Colonic mucosa (tissue), 4 donors: ENCODE results near the gene KCNJ3. TPM values are rescaled to one million over a fixed set of nuclear protein-coding genes. Genes with fewer than 3 reads are reported as not detected.

Experiments used
- DNase-seq: peaks from one replicate; pipeline ENCODE4 v3.0.0-alpha.2; 2020
- H3K27ac ChIP-seq: fragments of 200-600 bp; one replicate; pipeline ENCODE4 v1.8.0; 2021
- H3K27me3 ChIP-seq: fragments of 200-600 bp; one replicate; pipeline ENCODE4 v1.8.0; 2021
- H3K36me3 ChIP-seq: fragments of 200-600 bp; one replicate; pipeline ENCODE4 v1.8.0; 2021
- H3K4me1 ChIP-seq: fragments of 200-600 bp; one replicate; pipeline ENCODE4 v1.8.0; 2021; ENCODE audit warnings: mild to moderate bottlenecking
- H3K4me3 ChIP-seq: fragments of 200-600 bp; one replicate; pipeline ENCODE4 v1.8.0; 2021
- H3K9ac ChIP-seq, 2 donors: one replicate each; pipeline ENCODE4 v1.7.0; 2013; ENCODE audit warnings: control low read depth in 2 of 2, low read depth in 2 of 2, low read length in 2 of 2
- H3K9me3 ChIP-seq: fragments of 200-600 bp; one replicate; pipeline ENCODE4 v1.8.0; 2021
- CTCF ChIP-seq: fragments of 200-600 bp; IDR thresholded peaks from one replicate; pipeline ENCODE4 v1.8.0; 2022; ENCODE audit warnings: antibody characterized with exemption, mild to moderate bottlenecking
- intact Hi-C: fragments of 100-400 bp; cut with DNase I; formaldehyde crosslinking; loops from one replicate; pipeline ENCODE4 v1.14.1; 2022
- total RNA-seq, 2 donors: library from RNA; stranded (reverse); fragmentation: NEBNext Ultra II Directional in 1 of 2; extraction: Animal tissue kit (Norgen Biotek cat#: 25700) in 1 of 2; gene quantifications; one replicate each; pipeline ENCODE4 v1.2.1, GENCODE V29; 2021
- donor health status: healthy.
- donor health status: DM: no; HTN: no; CAD: no.
- donor health status: DM: no; HTN: no; CAD: no.

Gene KCNJ3
- total RNA-seq, 2 donors from 2014 or later: 0.32 to 0.62 TPM

GRCh38 chr2:154804451-154804850 is 106.0 kb downstream of the KCNJ3 start:
- H3K27ac ChIP-seq: no peak overlapping the region
- no peak overlapping the region for H3K4me3 ChIP-seq
- DNase-seq: no peak
- intact Hi-C loops: no loop called here
- no peaks in the 10 kb centered on the region for H3K4me1 ChIP-seq
- no peaks in the 10 kb centered on the region for H3K27me3 ChIP-seq
- no peak for TF ChIP-seq CTCF
- H3K36me3 ChIP-seq: no peaks in the 10 kb centered on the region
- no peaks in the 10 kb centered on the region for H3K9me3 ChIP-seq
- no peak overlapping the region for H3K9ac ChIP-seq

GRCh38 chr2:154813636-154814035 is 115.1 kb downstream of the KCNJ3 start:
- no peak overlapping the region for H3K4me3 ChIP-seq
- TF ChIP-seq CTCF: no peak
- H3K4me1 ChIP-seq: no peaks in the 10 kb centered on the region
- H3K27ac ChIP-seq: no peak overlapping the region
- DNase-seq: no peak
- no peaks in the 10 kb centered on the region for H3K36me3 ChIP-seq
- H3K27me3 ChIP-seq: no peaks in the 10 kb centered on the region
- H3K9ac ChIP-seq: no peak overlapping the region
- H3K9me3 ChIP-seq: no peaks in the 10 kb centered on the region
- intact Hi-C loops: no loop called here

GRCh38 chr2:154814856-154815255 is 116.4 kb downstream of the KCNJ3 start:
- H3K9ac ChIP-seq: no peak overlapping the region
- H3K27ac ChIP-seq: no peak overlapping the region
- no peak overlapping the region for H3K4me3 ChIP-seq
- DNase-seq: no peak
- intact Hi-C loops: no loop called here
- TF ChIP-seq CTCF: no peak
- H3K27me3 ChIP-seq: no peaks in the 10 kb centered on the region
- no peaks in the 10 kb centered on the region for H3K36me3 ChIP-seq
- no peaks in the 10 kb centered on the region for H3K4me1 ChIP-seq
- no peaks in the 10 kb centered on the region for H3K9me3 ChIP-seq

DNA sequence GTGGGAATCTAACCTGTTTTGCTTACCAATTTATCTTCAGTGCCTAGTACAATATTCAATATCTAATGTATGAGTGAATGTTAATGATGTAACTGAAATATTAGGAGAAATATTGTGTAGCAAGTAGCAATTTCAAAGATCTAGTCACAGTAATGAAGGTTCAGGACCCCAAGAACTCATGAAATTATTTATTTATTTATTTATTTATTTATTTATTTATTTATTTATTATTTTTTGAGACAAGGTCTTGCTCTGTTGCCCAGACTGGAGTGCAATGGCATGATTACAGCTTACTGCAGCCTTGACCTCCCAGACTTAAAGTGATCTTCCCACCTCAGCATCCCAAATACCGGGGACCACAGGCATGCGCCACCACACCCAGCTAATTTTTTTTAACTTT is 126.9 kb downstream of the KCNJ3 start:
- DNase-seq: no peak
- intact Hi-C loops: no loop called here
- no peaks in the 10 kb centered on the region for H3K36me3 ChIP-seq

DNA sequence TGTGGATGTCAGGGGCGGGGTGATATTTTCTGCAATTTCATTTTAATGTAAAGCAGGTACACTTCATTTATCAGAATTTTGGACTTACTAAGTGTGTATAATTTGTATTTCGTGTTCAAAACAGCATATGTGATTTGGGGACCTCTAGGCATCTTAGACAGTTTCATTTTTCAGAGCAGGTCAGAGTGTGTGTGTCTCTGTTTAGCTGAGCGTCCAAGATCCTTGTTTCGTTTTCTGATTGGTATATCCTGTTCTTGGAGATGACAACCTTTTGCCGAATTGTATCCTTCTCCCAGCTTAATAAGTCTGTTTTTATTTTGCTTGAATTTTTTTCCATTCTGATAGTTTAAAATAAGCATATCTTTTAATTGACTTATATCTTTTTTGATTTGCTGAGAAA is 128.3 kb downstream of the KCNJ3 start:
- no peaks in the 10 kb centered on the region for H3K9me3 ChIP-seq
- no peak overlapping the region for H3K9ac ChIP-seq

More for the DNA sequence above, 126.9 kb downstream of the KCNJ3 start:
- H3K4me1 ChIP-seq: no peaks in the 10 kb centered on the region
- H3K27ac ChIP-seq: no peak overlapping the region
- H3K9ac ChIP-seq: no peak overlapping the region
- H3K4me3 ChIP-seq: no peak overlapping the region
- no peak for TF ChIP-seq CTCF
- H3K9me3 ChIP-seq: no peaks in the 10 kb centered on the region
- no peaks in the 10 kb centered on the region for H3K27me3 ChIP-seq

More for the DNA sequence above, 128.3 kb downstream of the KCNJ3 start:
- no peaks in the 10 kb centered on the region for H3K36me3 ChIP-seq
- H3K4me3 ChIP-seq: no peak overlapping the region
- H3K4me1 ChIP-seq: no peaks in the 10 kb centered on the region
- H3K27ac ChIP-seq: no peak overlapping the region
- no peaks in the 10 kb centered on the region for H3K27me3 ChIP-seq
- intact Hi-C loops: no loop called here
- no peak for TF ChIP-seq CTCF
- DNase-seq: no peak
